Cerebellar nuclear complex (tissue), 1 donor: Measurements from ENCODE around the gene SPNS3.

Source experiments
- DNase-seq, 2 experiments: peaks; one replicate each; lab custom pipeline; 2025; lab: John Stamatoyannopoulos, UW

SPNS3 gene, protein sequence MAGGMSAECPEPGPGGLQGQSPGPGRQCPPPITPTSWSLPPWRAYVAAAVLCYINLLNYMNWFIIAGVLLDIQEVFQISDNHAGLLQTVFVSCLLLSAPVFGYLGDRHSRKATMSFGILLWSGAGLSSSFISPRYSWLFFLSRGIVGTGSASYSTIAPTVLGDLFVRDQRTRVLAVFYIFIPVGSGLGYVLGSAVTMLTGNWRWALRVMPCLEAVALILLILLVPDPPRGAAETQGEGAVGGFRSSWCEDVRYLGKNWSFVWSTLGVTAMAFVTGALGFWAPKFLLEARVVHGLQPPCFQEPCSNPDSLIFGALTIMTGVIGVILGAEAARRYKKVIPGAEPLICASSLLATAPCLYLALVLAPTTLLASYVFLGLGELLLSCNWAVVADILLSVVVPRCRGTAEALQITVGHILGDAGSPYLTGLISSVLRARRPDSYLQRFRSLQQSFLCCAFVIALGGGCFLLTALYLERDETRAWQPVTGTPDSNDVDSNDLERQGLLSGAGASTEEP

DNA sequence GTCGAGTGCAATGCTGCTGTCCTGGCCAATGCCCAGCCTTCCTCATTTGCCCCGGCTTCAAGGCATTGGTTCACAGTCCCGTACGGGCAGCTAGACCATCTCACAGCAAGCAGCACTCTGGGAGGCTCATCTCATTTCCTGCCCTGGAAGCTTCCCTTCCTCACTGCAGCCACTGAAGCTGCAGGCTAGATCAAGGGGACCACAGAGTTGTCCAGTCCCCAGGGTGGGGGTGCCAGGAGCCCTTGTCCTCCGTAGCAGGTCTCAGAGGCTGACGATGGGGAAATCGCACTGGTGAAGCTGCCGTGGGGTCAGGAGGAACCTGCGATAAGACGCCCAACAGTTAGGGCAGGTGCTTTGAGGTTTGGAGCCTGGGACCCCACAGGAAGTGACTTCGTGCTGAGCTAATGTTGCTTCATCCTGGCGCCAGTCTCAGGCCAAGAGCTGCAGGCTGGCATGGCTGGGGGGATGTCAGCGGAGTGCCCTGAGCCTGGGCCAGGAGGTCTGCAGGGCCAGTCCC, at the start of gene SPNS3:
TSS of gene SPNS3 (plus strand) at position 426 of the 517 bp plus-strand sequence. CDS start at position 454, 28 bp downstream.
- DNase-seq = no peak

DNA sequence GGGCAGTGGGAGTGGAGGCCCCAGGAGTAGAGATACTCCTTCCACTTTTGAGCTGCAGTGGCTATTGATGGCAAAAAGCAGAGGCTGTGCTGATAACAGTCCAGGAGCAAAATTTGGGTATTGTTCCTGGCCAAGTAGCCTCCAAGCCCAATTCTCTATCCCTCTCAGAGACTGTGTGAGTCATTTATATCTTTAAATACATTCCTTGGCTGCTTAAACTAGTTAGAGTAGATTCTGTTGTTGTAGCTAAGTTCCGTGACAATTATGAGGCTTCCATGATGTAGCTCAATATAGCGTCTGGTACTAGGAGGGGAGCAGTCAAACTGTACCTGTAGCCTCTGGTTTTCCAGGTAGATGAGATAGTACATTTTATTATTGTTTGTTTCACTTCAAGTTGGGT, 47.3 kb upstream of the SPNS3 start:
- no peak for DNase-seq

DNA sequence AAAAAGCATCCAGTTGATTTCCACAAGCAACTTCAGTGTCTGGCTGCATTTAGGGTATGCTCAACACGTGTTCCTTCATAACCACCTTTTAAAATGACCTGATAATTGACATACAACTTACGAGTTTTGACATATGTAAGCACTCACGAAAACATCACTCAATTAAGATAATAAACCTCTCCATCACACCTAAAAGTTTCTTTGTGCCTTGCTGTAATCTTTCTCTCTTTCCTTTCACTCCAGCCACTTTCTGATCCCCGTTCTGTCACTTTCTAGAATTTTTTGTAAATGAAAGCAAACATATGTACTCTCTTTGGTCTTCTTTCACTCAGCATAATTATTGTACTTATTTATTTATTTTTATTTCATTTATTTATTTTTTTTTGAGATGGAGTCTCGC, 46.6 kb upstream of the SPNS3 start:
- no peak for DNase-seq

GRCh38 chr17:4389079-4389478, 44.7 kb upstream of the SPNS3 start:
- DNase-seq = no peak

GRCh38 chr17:4393806-4394205, 39.9 kb upstream of the SPNS3 start:
- no peak for DNase-seq

- DNase-seq = no peak
These were observed 39.3 kb upstream of the SPNS3 start for GRCh38 chr17:4394208-4395110.

- DNase-seq = no peak
These were observed 38.6 kb upstream of the SPNS3 start for GRCh38 chr17:4395111-4395478.

- DNase-seq = no peak
These were observed 35.9 kb upstream of the SPNS3 start for GRCh38 chr17:4397840-4398239.

GRCh38 chr17:4405038-4405669, 28.6 kb upstream of the SPNS3 start:
- no peak for DNase-seq

DNA sequence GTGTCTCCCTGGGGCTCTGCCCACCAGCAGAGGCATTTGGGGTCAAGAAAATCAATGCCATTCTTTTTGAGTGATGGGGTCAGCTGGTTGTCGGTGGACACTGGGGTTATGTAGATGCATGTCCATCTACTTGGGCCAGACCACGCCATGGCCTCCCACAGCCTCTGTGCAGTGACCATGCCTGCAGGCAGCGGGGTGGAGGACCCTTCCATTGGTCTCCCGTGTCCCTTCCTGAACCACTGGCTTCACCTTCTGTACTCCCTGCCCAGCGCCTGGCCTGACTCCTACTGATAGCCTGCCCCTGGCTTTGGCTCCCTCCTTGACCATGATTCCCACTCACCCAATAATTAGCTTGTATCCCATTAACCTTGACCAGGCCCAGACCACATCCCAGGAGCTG, 28.0 kb upstream of the SPNS3 start:
- no peak for DNase-seq

DNA sequence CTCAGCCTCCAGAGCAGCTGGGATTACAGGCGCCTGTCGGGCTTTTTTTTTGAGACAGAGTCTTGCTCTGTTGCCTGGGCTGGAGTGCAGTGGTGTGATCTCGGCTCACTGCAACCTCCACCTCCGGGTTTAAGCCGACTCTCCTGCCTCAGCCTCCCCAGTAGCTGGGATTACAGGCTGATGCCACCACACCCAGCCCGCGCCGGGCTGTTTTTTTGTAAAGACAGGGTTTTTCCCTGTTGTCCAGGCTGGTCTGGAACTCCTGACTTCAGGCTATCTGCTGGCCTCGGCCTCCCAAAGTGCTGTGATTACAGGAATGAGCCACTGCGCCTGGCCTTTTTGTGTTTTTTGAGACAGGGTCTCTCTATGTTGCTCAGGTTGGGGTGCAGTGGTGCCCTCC, 27.4 kb upstream of the SPNS3 start:
- no peak for DNase-seq

- no peak for DNase-seq
These were observed 26.5 kb upstream of the SPNS3 start for GRCh38 chr17:4407216-4407615.

- DNase-seq = no peak
These were observed 25.9 kb upstream of the SPNS3 start for GRCh38 chr17:4407851-4408250.

- DNase-seq = no peak
These were observed 24.1 kb upstream of the SPNS3 start for GRCh38 chr17:4409659-4410058.

GRCh38 chr17:4411201-4411600, 22.5 kb upstream of the SPNS3 start:
- DNase-seq = no peak

DNA sequence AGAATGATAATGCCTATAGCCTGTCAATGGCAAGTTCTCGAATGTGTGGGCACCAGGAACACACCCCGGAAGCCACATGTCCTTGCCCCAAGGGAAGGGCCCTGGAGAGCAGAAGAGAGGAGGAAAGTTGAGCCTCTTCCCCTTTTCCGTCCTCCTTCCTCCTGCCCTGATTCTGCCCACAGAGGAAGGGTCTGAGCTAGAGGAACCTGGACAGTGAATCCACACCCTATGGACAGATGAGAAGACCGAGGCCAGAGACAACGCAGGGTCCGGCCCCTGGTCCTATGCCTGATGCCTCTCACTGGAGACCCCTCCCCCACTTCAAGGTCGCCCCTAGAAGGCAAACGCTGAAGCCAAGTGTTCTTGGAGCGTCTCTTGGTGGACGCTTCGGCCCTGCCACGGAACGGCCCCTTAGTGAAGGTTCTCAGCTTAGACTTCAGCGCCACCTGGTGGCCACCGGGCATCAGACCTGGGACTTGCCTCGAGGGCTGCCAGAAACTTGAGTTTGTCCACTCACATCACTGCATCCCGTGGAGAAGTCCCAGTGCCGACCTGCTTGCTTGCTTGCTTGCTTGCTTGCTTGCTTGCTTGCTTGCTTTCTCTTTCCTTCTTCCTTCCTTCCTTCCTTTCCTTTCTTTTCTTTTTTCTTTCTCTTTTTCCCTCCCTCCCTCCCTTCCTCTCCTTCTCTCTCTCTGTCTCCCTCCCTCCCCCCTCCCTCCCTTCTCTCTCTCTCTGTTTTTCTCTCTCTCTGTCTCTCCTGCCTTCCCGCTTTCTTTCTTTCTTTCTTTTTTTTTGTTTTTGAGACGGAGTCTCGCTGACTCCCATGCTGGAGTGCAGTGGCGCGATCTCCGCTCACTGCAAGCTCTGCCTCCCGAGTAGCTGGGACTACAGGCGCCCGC, 20.6 kb upstream of the SPNS3 start:
- DNase-seq = peak in 1 of 2 experiments; percentile 73

DNA sequence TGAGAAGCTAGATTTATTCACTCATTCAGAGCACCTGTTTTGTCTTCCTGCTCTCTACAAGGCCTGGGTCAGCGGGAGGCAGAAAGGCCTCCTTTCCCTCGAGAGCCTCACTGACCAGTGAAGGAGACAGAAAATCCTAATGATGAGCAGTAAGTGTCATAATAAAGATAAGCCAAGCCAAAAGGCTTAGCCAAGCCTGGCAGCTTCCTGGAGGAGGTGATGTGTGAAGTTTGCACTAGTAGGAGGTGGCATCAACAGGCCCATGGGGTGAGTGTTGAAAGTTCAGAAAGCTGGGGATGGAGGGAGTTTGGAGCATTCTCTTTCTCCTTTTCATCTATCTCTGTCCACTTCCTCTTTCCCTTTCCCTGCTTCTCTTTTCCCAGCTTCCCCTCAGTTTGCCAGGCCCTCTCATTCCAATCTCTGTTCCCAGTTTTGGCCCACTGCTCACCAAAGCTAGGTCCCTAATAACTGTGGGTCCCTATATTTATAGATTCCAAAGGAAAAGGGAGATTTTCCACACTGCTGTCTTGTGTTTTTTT, 16.5 kb upstream of the SPNS3 start:
- no peak for DNase-seq

- peak in 1 of 2 experiments; percentile 15 for DNase-seq
These were observed 13.0 kb upstream of the SPNS3 start for GRCh38 chr17:4420692-4421131.

- DNase-seq = no peak
These were observed 10.9 kb upstream of the SPNS3 start for GRCh38 chr17:4422864-4423263.

DNA sequence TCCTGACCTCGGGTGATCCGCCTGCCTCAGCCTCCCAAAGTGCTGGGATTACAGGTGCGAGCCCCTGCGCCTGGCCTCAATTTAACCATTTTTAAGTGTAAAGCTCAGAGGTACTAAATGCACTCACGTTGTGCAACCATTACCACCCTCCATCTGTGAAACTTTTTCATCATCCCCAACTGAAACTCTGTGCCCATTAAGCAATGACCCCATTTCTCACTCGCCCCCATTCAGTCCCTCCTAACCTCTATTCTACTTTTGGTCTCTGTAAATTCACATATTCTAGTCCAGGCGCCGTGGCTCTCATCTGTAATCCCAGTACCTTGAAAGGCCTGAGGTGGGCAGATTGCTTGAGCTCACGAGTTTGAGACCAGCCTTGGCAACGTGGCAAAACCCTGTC, 8.3 kb upstream of the SPNS3 start:
- DNase-seq = no peak
